GM12864 (cell line): Measurements from ENCODE around the gene MAGI1.

Source experiments
- DNase-seq: peaks from one replicate; pipeline ENCODE4 v3.0.0-alpha.2; 2011; ENCODE audit warnings: low read depth
- H3K4me3 ChIP-seq: 2 replicates; pipeline ENCODE4 v1.5.1; 2011; ENCODE audit warnings: mild to moderate bottlenecking, low read depth, low read length, control low read depth
- CTCF ChIP-seq: IDR thresholded peaks from 2 replicates; pipeline ENCODE4 v1.5.1; 2011; ENCODE audit warnings: low read depth, mild to moderate bottlenecking, moderate library complexity, low read length, control low read depth, inconsistent platforms; ENCODE audit errors: missing control alignments

The MAGI1 gene

GRCh38 chr3:65667963-65668362, 370.8 kb downstream of the MAGI1 start:
- no peak overlapping the region for H3K4me3 ChIP-seq
- TF ChIP-seq CTCF = no peak
- DNase-seq = no peak

- DNase-seq = no peak
- no peak overlapping the region for H3K4me3 ChIP-seq
- no peak for TF ChIP-seq CTCF
Measured at GRCh38 chr3:65666448-65667091, 372.1 kb downstream of the MAGI1 start.

- no peak overlapping the region for H3K4me3 ChIP-seq
- no peak for TF ChIP-seq CTCF
- DNase-seq = no peak
Measured at GRCh38 chr3:65665915-65666314, 372.8 kb downstream of the MAGI1 start.

DNA sequence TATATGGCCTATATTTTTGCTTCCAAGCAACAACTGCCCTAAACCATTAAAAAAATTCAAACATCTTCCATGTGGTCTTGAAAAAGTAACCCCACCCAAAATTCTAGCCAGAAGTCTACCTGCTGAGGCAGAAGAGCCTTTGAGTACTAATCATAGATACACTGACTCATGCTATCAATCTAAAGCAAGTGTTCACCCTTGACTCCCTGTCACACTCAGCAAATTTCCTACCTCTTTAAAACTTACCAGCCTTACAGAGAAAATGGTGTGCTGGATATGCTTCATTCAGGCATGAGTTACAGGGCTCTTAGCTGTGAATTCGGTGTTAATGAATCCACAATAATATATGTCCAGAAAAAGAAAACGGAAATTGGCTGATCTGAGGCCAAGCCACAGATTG, 373.8 kb downstream of the MAGI1 start:
- TF ChIP-seq CTCF = no peak
- no peak for DNase-seq

DNA sequence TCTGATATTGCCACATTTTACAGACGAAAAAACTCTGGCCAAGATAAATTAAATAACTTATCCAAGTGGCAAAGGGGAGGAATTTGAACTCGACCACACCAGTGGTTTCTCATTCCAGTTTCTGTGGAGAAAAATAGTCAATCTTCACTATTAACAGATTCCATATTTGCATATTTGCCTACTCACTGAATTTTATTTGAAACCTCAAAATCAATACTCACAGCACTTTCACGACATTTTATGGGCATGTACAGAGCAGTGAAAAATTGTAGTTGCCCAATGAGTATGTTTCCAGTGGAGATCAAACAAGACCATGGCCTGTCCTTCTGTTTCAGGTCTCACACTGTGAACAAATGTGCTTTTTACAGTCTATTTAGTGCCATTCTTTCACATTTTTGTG, 374.3 kb downstream of the MAGI1 start:
- no peak overlapping the region for H3K4me3 ChIP-seq
- no peak for DNase-seq
- TF ChIP-seq CTCF = no peak

More for the DNA sequence above, 373.8 kb downstream of the MAGI1 start:
- H3K4me3 ChIP-seq = no peak overlapping the region

GRCh38 chr3:65662095-65662494, 376.6 kb downstream of the MAGI1 start:
- DNase-seq = no peak
- H3K4me3 ChIP-seq = no peak overlapping the region
- TF ChIP-seq CTCF = no peak

DNA sequence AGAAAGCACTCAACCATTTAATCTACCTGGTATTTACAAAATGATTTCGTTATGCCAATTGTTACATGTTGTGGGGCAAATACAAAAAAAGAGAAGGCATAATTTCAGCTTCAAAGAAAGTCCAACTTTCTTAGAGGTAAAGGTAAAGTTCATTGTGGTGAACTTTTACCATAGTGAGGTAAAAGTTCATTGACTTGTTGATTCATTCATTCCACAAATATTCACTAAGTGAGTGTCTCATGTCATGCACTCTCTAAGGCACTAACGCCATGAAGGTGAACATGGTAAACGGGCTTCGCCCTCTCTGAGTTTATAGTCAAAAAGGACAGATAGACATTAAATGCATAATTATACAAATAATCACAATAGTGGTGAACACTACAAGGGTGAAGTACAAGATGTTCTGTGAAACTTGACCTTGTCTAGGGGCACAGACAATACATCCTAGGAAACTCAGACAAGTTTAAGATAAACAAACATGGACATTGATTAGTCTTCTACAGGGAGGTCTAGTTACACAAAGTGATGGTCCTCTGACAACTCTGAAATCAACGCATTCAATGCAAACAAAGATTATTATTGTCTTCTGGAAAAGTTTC, 378.6 kb downstream of the MAGI1 start:
- no peak overlapping the region for H3K4me3 ChIP-seq
- TF ChIP-seq CTCF = no peak
- DNase-seq = no peak
